Loucy (cell line): ENCODE data around the gene SUPT3H.

Source experiments
- H2AFZ ChIP-seq: fragments of 200-600 bp; sonication (generic); 2 replicates; pipeline ENCODE4 v1.6.0; 2016; ENCODE audit warnings: antibody characterized with exemption, mild to moderate bottlenecking, low read length, moderate library complexity
- H3F3A ChIP-seq: fragments of 200-600 bp; 2 replicates; pipeline ENCODE4 v1.6.0; 2016; ENCODE audit warnings: antibody characterized with exemption, low read depth, mild to moderate bottlenecking
- H3K27me3 ChIP-seq: fragments of 200-600 bp; sonication (generic); 2 replicates; pipeline ENCODE4 v1.6.1; 2014; ENCODE audit warnings: low read length, mild to moderate bottlenecking; ENCODE audit not compliant: insufficient read depth, poor library complexity, severe bottlenecking
- H3K36me3 ChIP-seq: fragments of 200-600 bp; sonication (generic); 2 replicates; pipeline ENCODE4 v1.6.1; 2016; ENCODE audit warnings: low read length; ENCODE audit not compliant: insufficient read depth
- H3K4me1 ChIP-seq: fragments of 200-600 bp; sonication (generic); 2 replicates; pipeline ENCODE4 v1.5.1; 2014; ENCODE audit warnings: low read length, mild to moderate bottlenecking; ENCODE audit not compliant: insufficient read depth, poor library complexity, severe bottlenecking
- H3K4me2 ChIP-seq: fragments of 200-600 bp; sonication (generic); 2 replicates; pipeline ENCODE4 v1.6.0; 2014; ENCODE audit warnings: antibody characterized with exemption, low read length, low read depth, mild to moderate bottlenecking; ENCODE audit not compliant: poor library complexity, severe bottlenecking
- H3K4me3 ChIP-seq: fragments of 200-600 bp; sonication (generic); 2 replicates; pipeline ENCODE4 v1.5.1; 2014; ENCODE audit warnings: low read length, mild to moderate bottlenecking, mixed read lengths; ENCODE audit not compliant: poor library complexity, severe bottlenecking
- H3K79me2 ChIP-seq: fragments of 200-600 bp; sonication (generic); 2 replicates; pipeline ENCODE4 v1.6.1; 2014; ENCODE audit warnings: low read length; ENCODE audit not compliant: insufficient read depth
- H3K9ac ChIP-seq: fragments of 200-600 bp; sonication (generic); 2 replicates; pipeline ENCODE4 v1.6.0; 2014; ENCODE audit warnings: mild to moderate bottlenecking, low read depth, low read length, moderate library complexity; ENCODE audit not compliant: poor library complexity, severe bottlenecking
- H3K9me2 ChIP-seq: fragments of 200-600 bp; sonication (generic); replicated peaks from 2 replicates; pipeline ENCODE4 v1.6.1; 2016; ENCODE audit warnings: low read depth, low read length, mixed read lengths
- H3K9me3 ChIP-seq: fragments of 200-600 bp; sonication (generic); 2 replicates; pipeline ENCODE4 v1.6.1; 2014; ENCODE audit warnings: mild to moderate bottlenecking, antibody characterized with exemption, low read length, low read depth; ENCODE audit not compliant: insufficient read depth
- H4K20me1 ChIP-seq: fragments of 200-600 bp; sonication (generic); 2 replicates; pipeline ENCODE4 v1.6.0; 2014; ENCODE audit warnings: antibody characterized with exemption, low read length, mild to moderate bottlenecking; ENCODE audit not compliant: insufficient read depth, poor library complexity, severe bottlenecking
- CTCF ChIP-seq: fragments of 200-600 bp; sonication (generic); conservative IDR thresholded peaks from 2 replicates; pipeline ENCODE4 v1.5.1; 2014; ENCODE audit warnings: mild to moderate bottlenecking, antibody characterized with exemption, low read length
- EZH2phosphoT487 ChIP-seq: fragments of 200-600 bp; IDR thresholded peaks from 2 replicates; pipeline ENCODE4 v1.6.1; 2018; ENCODE audit warnings: antibody characterized with exemption, mild to moderate bottlenecking, moderate library complexity, borderline replicate concordance

SUPT3H gene

GRCh38 chr6:45049188-45049843, 328.4 kb downstream of the SUPT3H start:
- peak overlapping the region; percentile 41 for H3K4me2 ChIP-seq
- no peaks in the 10 kb centered on the region for H3K27me3 ChIP-seq
- H3K4me1 ChIP-seq, result peaks cover 36% of the 10 kb centered on the region
- H3K9me2 ChIP-seq, result no peaks in the 10 kb centered on the region
- no peaks in the 10 kb centered on the region for H3K36me3 ChIP-seq
- H3K9me3 ChIP-seq, result no peaks in the 10 kb centered on the region
- TF ChIP-seq CTCF (no peak), EZH2phosphoT487 (no peak)
- H3K4me3 ChIP-seq, result no peak overlapping the region
- no peaks in the 10 kb centered on the region for H4K20me1 ChIP-seq
- 0 out of 2 replicates have a peak overlapping the region, but pooled peaks have one; percentile 2 for H2AFZ ChIP-seq
- H3K9ac ChIP-seq, result peak overlapping the region; percentile 8
- H3K79me2 ChIP-seq, result no peaks in the 10 kb centered on the region
- no peaks in the 10 kb centered on the region for H3F3A ChIP-seq

- H3K9ac ChIP-seq, result no peak overlapping the region
- H3K27me3 ChIP-seq, result no peaks in the 10 kb centered on the region
- H3K9me3 ChIP-seq, result no peaks in the 10 kb centered on the region
- no peak overlapping the region for H3K4me2 ChIP-seq
- no peaks in the 10 kb centered on the region for H3F3A ChIP-seq
- TF ChIP-seq CTCF, result no peak
- no peak overlapping the region for H2AFZ ChIP-seq
- H3K36me3 ChIP-seq, result no peaks in the 10 kb centered on the region
- H3K4me3 ChIP-seq, result no peak overlapping the region
- H3K4me1 ChIP-seq, result peaks cover 30% of the 10 kb centered on the region
- H3K9me2 ChIP-seq, result no peaks in the 10 kb centered on the region
- no peaks in the 10 kb centered on the region for H4K20me1 ChIP-seq
- H3K79me2 ChIP-seq, result no peaks in the 10 kb centered on the region
Observed at GRCh38 chr6:45047573-45047972, 330.2 kb downstream of the SUPT3H start.

- H3K79me2 ChIP-seq, result no peaks in the 10 kb centered on the region
- no peaks in the 10 kb centered on the region for H3K36me3 ChIP-seq
- H3K9me3 ChIP-seq, result no peaks in the 10 kb centered on the region
- H4K20me1 ChIP-seq, result no peaks in the 10 kb centered on the region
- no peaks in the 10 kb centered on the region for H3K27me3 ChIP-seq
- H2AFZ ChIP-seq, result no peak overlapping the region
- H3K4me3 ChIP-seq, result no peak overlapping the region
- H3K4me1 ChIP-seq, result peaks cover 25% of the 10 kb centered on the region
- no peak overlapping the region for H3K4me2 ChIP-seq
- TF ChIP-seq EZH2phosphoT487 (no peak), CTCF (no peak)
- no peak overlapping the region for H3K9ac ChIP-seq
- H3K9me2 ChIP-seq, result no peaks in the 10 kb centered on the region
- H3F3A ChIP-seq, result no peaks in the 10 kb centered on the region
Observed at GRCh38 chr6:45045253-45045601, 332.5 kb downstream of the SUPT3H start.
